GM18505 (cell line): Measurements from ENCODE around the gene SLC35B2.

Experiments
- ATAC-seq: cut with Tn5 transposase; IDR thresholded peaks from one replicate; pipeline ENCODE4 v1.9.1; 2021; ENCODE audit not compliant: unreplicated experiment
- POLR2A ChIP-seq: IDR thresholded peaks from 4 replicates; pipeline ENCODE4 v1.6.1; 2011; ENCODE audit warnings: borderline replicate concordance; ENCODE audit not compliant: insufficient read depth, insufficient read length; ENCODE audit errors: extremely low read depth

Gene SLC35B2

DNA sequence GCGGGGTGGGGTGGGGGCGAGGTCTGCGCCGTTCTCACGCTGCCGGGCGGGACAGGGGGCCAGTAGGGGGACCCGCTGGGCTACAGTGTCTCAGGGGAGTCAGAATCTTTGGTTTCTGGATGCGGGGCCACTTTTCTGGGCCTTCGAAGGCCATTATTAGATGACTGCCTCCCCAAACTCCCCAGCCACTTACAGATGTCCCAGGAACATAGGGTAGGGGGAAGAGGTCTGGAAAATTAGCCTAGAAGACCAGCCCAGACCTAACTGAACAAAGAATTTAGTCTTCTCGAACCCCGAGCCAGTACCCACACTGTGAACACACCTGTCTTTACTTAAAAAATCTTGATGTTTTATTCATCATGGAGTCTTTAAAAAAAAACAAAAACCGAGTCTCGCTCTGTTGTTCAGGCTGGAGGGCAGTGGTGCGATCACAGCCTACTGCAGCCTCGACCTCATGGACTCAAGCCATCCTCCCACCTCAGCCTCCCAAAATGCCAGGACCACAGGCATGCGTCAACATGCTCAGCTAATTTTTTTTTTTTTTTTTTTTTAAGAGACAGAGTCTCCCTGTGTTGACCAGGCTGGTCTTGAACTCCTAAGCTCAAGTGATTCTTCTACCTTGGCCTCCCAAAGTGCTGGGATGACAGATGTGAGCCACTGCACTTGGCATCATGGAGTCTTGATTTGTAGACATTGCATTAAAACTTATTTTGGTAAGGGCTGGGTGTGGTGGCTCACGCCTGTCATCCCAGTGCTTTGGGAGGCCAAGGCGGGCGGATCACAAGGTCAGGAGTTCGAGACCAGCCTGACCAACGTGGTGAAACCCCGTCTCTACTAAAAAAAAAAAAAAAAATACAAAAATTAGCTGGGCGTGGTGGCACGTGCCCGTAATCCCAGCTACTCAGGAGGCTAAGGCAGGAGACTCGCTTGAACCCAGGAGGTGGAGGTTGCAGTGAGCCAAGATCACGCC is 37.2 kb downstream of the SLC35B2 start:
- ATAC-seq: no peak
- TF ChIP-seq POLR2A: no peak

- peak; percentile 77 for TF ChIP-seq POLR2A
- peak; percentile 52 for ATAC-seq
Observed at GRCh38 chr6:44219053-44219814, 38.1 kb downstream of the SLC35B2 start.

DNA sequence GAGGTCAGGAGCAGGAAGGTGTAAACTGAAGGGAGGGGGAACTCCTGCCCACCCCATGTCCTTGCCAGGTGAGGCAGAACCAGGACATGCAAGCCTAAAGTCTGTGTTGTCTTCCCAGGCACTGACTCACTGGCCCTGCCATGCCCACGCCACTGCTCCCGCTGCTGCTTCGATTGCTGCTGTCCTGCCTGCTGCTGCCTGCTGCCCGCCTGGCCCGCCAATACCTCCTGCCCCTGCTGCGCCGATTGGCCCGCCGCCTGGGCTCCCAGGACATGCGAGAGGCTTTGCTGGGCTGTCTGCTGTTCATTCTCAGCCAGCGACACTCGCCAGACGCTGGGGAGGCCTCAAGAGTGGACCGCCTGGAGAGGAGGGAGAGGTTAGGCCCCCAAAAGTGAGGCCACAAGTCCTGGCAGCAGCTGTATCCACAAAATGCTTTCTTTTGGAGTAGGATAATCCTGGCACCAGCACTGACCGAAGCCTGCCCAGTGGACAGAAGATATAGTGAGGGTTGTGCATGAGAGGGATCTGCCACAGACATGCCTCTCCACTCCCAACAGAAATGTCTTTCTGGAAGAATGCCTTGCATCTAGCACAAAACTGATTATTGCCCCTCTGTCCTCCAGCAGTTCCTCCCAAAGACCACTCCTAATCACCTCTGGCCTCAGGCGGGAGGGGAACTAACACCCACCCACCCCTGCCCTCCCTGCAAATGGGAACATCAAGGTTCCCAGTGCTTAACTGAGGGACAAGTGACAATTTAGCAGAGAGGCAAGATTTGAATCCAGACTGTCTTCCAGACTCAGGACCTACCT is 39.8 kb downstream of the SLC35B2 start:
- TF ChIP-seq POLR2A: no peak
- ATAC-seq: no peak

- no peak for ATAC-seq
- no peak for TF ChIP-seq POLR2A
Observed at GRCh38 chr6:44216677-44217331, 40.5 kb downstream of the SLC35B2 start, which contains the start of gene MYMX. Gene MYMX (plus strand): TSS chr6:44216926. CDS start chr6:44217472, 546 bp downstream.

DNA sequence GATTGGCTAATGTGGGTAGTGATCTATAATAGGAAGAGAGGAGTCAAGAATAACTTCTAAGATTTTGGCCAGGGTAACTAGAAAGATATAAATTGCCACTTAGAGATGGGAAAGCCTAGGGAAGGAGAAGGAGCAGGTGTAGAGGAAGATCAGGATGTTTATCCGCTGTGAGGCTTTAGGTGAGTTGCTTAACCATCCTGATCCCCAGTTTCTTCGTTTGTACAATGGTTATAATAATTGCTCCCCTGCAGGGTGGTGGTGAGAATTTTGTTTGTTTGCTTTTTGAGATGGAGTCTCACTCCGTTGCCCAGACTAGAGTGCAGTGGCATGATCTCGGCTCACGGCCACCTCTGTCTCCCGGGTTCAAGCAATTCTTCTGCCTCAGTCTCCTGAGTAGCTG is 43.0 kb downstream of the SLC35B2 start:
- no peak for ATAC-seq
- TF ChIP-seq POLR2A: no peak

DNA sequence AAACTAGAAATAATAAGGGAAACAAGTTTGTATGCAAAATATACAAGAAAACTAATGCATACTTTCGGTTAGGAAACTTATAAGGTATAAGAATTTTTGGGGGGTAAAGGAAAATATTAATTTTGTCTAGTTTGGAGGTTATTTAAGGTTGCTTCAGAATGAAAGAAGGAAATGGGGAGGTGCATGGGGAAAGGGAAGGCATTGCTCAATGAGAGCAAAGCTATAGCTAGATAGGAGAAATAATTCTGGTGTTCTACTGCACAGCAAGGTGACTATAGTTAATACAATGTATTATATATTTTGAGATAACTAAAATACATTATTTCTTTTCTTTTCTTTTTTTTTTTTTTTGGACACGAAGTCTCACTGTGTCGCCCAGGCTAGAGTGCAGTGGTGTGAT is 46.0 kb downstream of the SLC35B2 start:
- ATAC-seq: no peak
- TF ChIP-seq POLR2A: no peak

GRCh38 chr6:44207966-44208365 is 49.4 kb downstream of the SLC35B2 start:
- no peak for TF ChIP-seq POLR2A
- ATAC-seq: no peak
